K562 (cell line): ENCODE data around the gene RPAP2. TPM values are rescaled to one million over a fixed set of nuclear protein-coding genes. Genes with fewer than 3 reads are reported as not detected.

Source experiments
- CBX1 ChIP-seq: sonication (generic); IDR thresholded peaks from 2 replicates; pipeline ENCODE4 v1.6.1; 2016; ENCODE audit warnings: antibody characterized with exemption, low read depth, mild to moderate bottlenecking
- CSDE1 ChIP-seq, 2 experiments: fragments of 450-650 bp; IDR thresholded peaks; 2 replicates each; pipeline ENCODE4 v1.6.1; 2016; ENCODE audit warnings: mild to moderate bottlenecking in 1 of 2
- HIVEP1 ChIP-seq: fragments of 250-450 bp; sonication (Bioruptor Pico); IDR thresholded peaks from 2 replicates; pipeline ENCODE4 v1.4.0; 2020; ENCODE audit warnings: mild to moderate bottlenecking
- HOXB6 ChIP-seq: fragments of 250-450 bp; sonication (Bioruptor Pico); IDR thresholded peaks from 2 replicates; pipeline ENCODE4 v1.5.1; 2022; ENCODE audit warnings: mild to moderate bottlenecking, borderline replicate concordance
- NR3C1 ChIP-seq: sonication (generic); formaldehyde crosslinking; IDR thresholded peaks from 2 replicates; pipeline ENCODE4 v1.8.1; 2022; ENCODE audit warnings: missing genetic modification reagents
- NR4A1 ChIP-seq, 2 experiments: fragments of 250-450 bp in 1 of 2; fragments of 450-650 bp in 1 of 2; sonication (Bioruptor Pico) in 1 of 2; IDR thresholded peaks; 2 replicates each; pipeline versions ENCODE4 v1.4.0 to v1.6.1; 2016 to 2020; ENCODE audit warnings: mild to moderate bottlenecking in 2 of 2, missing compliant biosample characterization in 1 of 2, missing genetic modification characterization in 1 of 2, moderate library complexity in 1 of 2
- PPARD ChIP-seq: fragments of 250-450 bp; sonication (Bioruptor Pico); IDR thresholded peaks from 2 replicates; pipeline ENCODE4 v1.8.0; 2022; ENCODE audit warnings: inconsistent platforms, mild to moderate bottlenecking, moderate library complexity
- PURB ChIP-seq: sonication (generic); formaldehyde crosslinking; IDR thresholded peaks from 2 replicates; pipeline ENCODE4 v1.9.0; 2021; ENCODE audit warnings: low read depth, mild to moderate bottlenecking, missing genetic modification reagents
- RAD21 ChIP-seq, 2 experiments: fragments of 250-450 bp in 1 of 2; fragments of 450-650 bp in 1 of 2; sonication (Bioruptor Pico) in 1 of 2; formaldehyde crosslinking in 1 of 2; IDR thresholded peaks in 1 of 2; conservative IDR thresholded peaks in 1 of 2; 2 replicates each; pipeline versions ENCODE4 v1.4.0 to v1.8.0; 2020 to 2022; ENCODE audit warnings: mild to moderate bottlenecking in 2 of 2, moderate library complexity in 1 of 2
- RBM25 ChIP-seq: fragments of 200-400 bp; formaldehyde crosslinking; IDR thresholded peaks from 2 replicates; pipeline ENCODE4 v1.6.1; 2018; ENCODE audit warnings: low read length, low read depth, moderate library complexity; ENCODE audit not compliant: severe bottlenecking
- RREB1 ChIP-seq: fragments of 250-450 bp; sonication (Bioruptor Pico); IDR thresholded peaks from 2 replicates; pipeline ENCODE4 v1.4.0; 2020
- SNAPC5 ChIP-seq: fragments of 250-450 bp; sonication (Bioruptor Pico); IDR thresholded peaks from 2 replicates; pipeline ENCODE4 v1.8.0; 2021; ENCODE audit warnings: moderate library complexity, mild to moderate bottlenecking, inconsistent platforms
- SREBF1 ChIP-seq: fragments of 150-350 bp; IDR thresholded peaks from 2 replicates; pipeline ENCODE4 v1.6.1; 2014; ENCODE audit warnings: antibody characterized with exemption, low read depth, low read length, borderline replicate concordance
- ZBED1 ChIP-seq: IDR thresholded peaks from 2 replicates; pipeline ENCODE4 v1.6.1; 2014
- ZKSCAN8 ChIP-seq: fragments of 200-800 bp; sonication (Bioruptor generic); IDR thresholded peaks from 2 replicates; pipeline ENCODE4 v1.6.1; 2016; ENCODE audit warnings: missing genetic modification characterization, missing compliant biosample characterization
- ZNF134 ChIP-seq: fragments of 250-450 bp; sonication (Bioruptor Pico); conservative IDR thresholded peaks from 2 replicates; pipeline ENCODE4 v1.4.0; 2020
- ZNF408 ChIP-seq: fragments of 250-450 bp; sonication (Bioruptor Pico); IDR thresholded peaks from 2 replicates; pipeline ENCODE4 v1.4.0; 2020; ENCODE audit warnings: low read depth, mild to moderate bottlenecking, moderate library complexity
- ZNF583 ChIP-seq: fragments of 250-450 bp; sonication (Bioruptor Pico); IDR thresholded peaks from 2 replicates; pipeline ENCODE4 v1.4.0; 2020
- ZNF696 ChIP-seq: fragments of 250-450 bp; sonication (Bioruptor Pico); conservative IDR thresholded peaks from 2 replicates; pipeline ENCODE4 v1.4.0; 2020; ENCODE audit warnings: mild to moderate bottlenecking, moderate library complexity
- polyA plus RNA-seq, 8 experiments: library from polyadenylated mRNA; depleted of rRNA in 4 of 8; stranded (reverse) in 5 of 8; unstranded in 3 of 8; fragments of >200 nt; fragmentation: Nextera tagmentation in 2 of 8; fragmentation: Illumina TruSeq in 1 of 8; extraction: Ambion mirVana in 2 of 8; extraction: Trizol in 1 of 8; gene quantifications; 2 replicates each; pipeline versions ENCODE4 v1.2.1 to v1.2.3, GENCODE V29; 2011 to 2014; ENCODE audit warnings: inconsistent platforms in 1 of 8, missing spikeins in 1 of 8
- total RNA-seq, 7 experiments: library from RNA; depleted of rRNA in 6 of 7; stranded (reverse); fragments of >200 nt in 6 of 7; fragmentation: Illumina TruSeq in 2 of 7; extraction: Trizol in 2 of 7; gene quantifications; 2 replicates each; pipeline versions ENCODE4 v1.2.1 to v1.2.3, GENCODE V29; 2011 to 2021; ENCODE audit warnings: low replicate concordance in 1 of 7
- TF ChIP-seq, protein P1 (sequence below): fragments of 250-450 bp; sonication (Bioruptor Pico); IDR thresholded peaks from 2 replicates; pipeline ENCODE4 v1.5.0; 2022; ENCODE audit warnings: mild to moderate bottlenecking

The RPAP2 gene
- total and polyA plus RNA-seq, 9 of the 15 experiments (the other 6 are each of a cell fraction or from before 2014, with no cell fraction given) = 6.2 to 41.7 (median 28.7) TPM

GRCh38 chr1:92298573-92299476 lies at the start of gene RPAP2, which contains the start of gene GLMN (continued):
- TF ChIP-seq PPARD (CRISPR knock-in tag) (no peak), NR3C1 (CRISPR knock-in tag) (no peak), RAD21 (CRISPR knock-in tag; conservative IDR thresholded peaks at IDR 0.05 in 1 of 2, IDR thresholded peaks at IDR 0.05 in 1 of 2) (peak in 1 of 2 experiments; percentile 12; a peak in 2 of 4 replicates), RREB1 (CRISPR knock-in tag) (no peak), PURB (no peak), SREBF1 (no peak), CSDE1 (IDR thresholded peaks at IDR 0.05) (no peak), HOXB6 (CRISPR knock-in tag) (no peak), SNAPC5 (no peak), NR4A1 (CRISPR knock-in tag; IDR thresholded peaks at IDR 0.05) (peak; percentile 25; the same call in 1 of the 2 replicates), NR4A1 (tag; IDR thresholded peaks at IDR 0.05) (no peak), ZNF583 (no peak), ZBED1 (no peak), ZNF408 (CRISPR knock-in tag) (no peak), CBX1 (no peak), ZNF696 (CRISPR knock-in tag) (no peak), ZKSCAN8 (CRISPR knock-in tag) (no peak), ZNF134 (CRISPR knock-in tag) (no peak), RBM25 (no peak), HIVEP1 (no peak)
- TF ChIP-seq, protein P1, sequence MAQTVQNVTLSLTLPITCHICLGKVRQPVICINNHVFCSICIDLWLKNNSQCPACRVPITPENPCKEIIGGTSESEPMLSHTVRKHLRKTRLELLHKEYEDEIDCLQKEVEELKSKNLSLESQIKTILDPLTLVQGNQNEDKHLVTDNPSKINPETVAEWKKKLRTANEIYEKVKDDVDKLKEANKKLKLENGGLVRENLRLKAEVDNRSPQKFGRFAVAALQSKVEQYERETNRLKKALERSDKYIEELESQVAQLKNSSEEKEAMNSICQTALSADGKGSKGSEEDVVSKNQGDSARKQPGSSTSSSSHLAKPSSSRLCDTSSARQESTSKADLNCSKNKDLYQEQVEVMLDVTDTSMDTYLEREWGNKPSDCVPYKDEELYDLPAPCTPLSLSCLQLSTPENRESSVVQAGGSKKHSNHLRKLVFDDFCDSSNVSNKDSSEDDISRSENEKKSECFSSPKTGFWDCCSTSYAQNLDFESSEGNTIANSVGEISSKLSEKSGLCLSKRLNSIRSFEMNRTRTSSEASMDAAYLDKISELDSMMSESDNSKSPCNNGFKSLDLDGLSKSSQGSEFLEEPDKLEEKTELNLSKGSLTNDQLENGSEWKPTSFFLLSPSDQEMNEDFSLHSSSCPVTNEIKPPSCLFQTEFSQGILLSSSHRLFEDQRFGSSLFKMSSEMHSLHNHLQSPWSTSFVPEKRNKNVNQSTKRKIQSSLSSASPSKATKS (CRISPR knock-in tag) = no peak
